Left hindlimb (tissue), 1 donor: ENCODE results near the gene VSIR.

Source experiments
- DNase-seq: peaks from one replicate; pipeline ENCODE4 v3.0.0-alpha.2; 2018

VSIR gene

DNA sequence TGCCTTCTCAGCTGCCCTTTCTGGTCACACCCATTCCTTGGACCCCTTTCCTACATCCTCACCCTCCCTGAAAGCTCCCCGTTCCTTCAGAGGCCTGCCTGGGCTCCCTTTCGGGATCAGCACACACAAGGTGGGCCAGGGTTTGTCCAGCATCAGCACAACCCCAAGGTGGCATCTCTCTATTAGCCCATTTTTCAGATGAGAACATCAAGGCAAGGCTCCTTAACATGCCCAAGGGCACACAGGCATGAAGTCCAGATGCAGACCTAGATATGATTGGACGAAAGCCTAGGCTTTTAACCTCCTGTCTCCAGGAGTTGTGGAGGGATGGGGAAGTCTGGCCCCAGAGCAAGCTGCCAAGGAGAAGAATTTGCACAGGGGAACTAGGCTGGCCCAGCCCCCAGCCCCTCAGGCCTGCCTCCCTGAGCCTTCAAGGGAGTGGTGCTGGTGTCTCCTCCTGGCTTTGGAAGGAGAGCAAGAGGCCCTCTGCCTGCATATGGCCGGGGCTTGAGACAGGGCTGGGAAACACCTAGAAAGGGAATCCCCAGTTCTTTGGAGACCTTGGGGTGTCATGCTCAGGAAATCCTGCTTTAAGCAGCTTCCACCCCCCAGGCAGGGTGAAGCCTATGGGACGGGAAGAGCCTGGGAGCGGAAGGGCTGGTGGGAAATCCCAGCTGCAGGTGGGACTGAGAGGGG lies 9.0 kb upstream of the VSIR start:
- DNase-seq, result peak; percentile 32

DNA sequence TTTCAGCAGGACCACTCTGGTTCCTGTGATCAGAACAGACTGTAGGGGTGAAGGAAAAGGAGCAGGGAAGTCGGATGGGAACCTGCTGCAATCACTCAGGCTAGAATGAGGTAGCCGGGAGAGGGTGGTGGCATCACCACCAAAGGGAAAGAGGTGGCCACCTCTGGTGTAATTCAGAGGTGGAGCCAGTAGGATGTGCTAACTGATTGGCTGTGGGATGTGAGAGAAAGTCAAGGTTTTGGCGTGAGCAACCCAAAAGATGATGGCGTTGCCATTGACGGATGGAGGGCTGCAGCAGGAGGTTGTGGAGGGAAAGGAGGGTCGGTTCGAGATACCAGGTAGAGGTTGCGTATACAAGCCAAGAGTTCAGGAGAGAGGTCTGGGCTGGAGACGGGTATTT lies 7.4 kb upstream of the VSIR start:
- DNase-seq, result peak; percentile 7

- peak; percentile 7 for DNase-seq
These were observed 6.8 kb upstream of the VSIR start for GRCh38 chr10:71780156-71780555.

DNA sequence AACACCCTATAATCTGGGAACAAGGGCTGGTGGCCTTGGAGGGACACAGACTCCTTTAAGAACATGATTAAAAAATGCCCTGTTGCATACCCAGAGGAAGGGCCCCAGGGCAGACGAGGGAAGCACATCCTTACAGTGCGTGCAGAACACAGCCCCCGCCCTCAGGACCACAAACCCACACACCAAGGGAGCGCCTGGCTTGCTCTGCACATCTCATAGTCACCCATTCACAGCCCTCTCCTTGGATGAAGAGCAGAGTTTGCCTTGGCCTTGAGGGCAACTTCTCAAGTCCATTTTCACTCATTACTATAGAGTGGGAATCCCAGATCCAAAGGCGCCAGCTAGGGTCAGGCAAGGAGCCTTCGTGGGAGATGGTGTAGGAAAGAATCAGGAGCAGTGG lies 6.3 kb upstream of the VSIR start:
- peak; percentile 12 for DNase-seq

- DNase-seq, result peak; percentile 7
These were observed 4.9 kb upstream of the VSIR start for GRCh38 chr10:71778071-71778825.

GRCh38 chr10:71777213-71777985 lies 4.1 kb upstream of the VSIR start:
- no peak for DNase-seq

DNA sequence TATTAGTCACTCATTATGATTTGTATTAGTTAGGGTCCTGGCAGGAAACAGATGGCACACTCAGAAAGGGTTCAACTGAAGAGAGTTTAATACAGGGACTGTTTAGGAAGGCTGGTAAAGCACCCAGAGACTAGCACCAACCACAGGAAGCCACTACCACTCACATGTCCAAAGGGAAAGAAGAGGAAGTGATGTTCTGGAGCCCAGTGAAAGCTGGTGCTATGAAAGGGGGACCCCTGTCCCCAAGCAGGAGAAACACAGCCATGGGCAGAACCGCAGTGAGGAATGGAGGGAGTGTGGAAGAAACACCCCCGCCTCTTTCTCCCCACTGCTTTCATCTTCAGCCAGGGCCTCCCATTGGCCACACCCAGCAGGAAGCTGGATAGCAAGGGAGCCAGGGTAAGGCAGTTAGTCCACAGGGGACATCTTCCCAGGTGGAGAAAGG lies 3.2 kb upstream of the VSIR start:
- DNase-seq, result peak; percentile 29

- DNase-seq, result peak; percentile 26
These were observed 1.8 kb upstream of the VSIR start for GRCh38 chr10:71774916-71775702.

DNA sequence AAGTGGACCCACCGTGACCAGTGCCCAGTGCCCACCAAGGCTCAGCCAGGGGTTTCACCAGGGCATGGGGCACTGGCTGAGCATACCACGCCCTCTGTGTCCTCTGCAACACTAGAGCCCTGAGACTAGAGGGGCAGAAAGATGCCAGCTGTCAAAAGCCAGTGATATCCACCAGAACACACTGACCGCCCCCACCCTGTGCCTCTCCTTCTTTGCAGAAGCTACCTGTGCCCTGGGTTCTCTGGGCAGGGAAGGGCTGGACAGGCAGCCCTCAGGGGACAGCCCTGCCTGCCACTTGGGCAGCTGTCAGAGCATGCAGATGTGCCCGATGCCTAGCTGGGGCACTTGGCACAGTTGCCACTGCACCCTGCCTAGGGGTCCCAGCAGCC lies 494 bp downstream of the VSIR start:
- DNase-seq, result peak; percentile 31

DNA sequence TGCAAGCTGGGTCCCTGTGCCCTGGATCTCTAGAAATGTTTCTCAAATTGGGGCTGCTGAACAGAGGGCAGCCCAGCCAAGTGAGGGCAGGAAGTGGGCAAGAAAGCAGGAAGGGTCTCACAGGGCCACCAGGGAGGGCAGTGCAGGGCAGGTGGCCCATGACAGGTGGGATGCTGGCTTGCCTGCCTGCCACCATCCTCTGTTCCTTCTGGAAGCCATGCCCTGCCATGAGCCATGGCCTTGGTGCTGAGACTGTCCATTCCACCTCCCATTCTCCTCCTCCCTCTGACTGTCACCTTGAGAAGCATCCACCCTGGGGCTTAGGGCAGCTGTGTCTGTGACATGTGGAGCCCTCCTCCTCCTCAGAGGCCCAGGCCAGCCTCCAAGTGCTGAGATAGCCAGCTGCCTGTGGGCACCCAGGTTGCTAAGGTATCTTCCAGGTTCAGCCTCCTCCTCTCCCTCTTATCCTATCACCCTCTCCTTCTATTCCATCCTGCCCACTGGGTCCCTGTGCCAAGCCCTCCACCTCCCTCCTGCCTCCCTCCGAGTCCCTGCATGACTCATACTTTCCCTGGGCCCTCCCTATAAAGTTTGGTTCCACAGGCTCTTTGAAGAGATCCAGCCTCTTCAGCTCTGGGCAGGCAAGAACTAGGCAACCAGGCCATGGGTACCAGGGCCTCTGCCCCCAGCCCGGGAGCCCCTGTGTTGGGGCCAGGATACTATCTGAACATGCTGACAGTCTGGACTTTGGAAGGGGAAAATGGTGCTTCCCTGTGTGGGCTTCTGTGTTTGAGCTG lies 1.3 kb downstream of the VSIR start:
- peak; percentile 55 for DNase-seq

DNA sequence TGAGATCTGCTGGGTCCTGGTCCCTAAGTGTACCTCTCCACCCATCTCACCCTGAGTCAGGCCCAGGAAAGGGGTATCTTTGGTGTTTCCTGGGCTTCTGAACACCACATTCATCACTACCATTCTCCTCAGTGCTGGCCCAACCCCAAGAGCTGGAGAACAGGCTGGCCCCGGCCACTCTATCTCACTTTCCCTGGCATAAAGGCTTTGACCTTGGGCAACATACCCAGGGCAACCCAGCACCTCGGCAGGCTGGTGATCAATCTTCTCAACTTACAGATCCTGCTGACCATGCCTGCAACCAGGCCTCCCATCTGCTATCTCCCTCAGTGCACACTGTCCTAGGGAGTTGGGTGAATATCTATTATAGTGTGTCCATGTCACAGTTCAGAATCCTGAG lies 2.1 kb downstream of the VSIR start:
- peak; percentile 12 for DNase-seq

GRCh38 chr10:71770789-71771188 lies 2.5 kb downstream of the VSIR start:
- peak; percentile 16 for DNase-seq

GRCh38 chr10:71770255-71770654 lies 3.1 kb downstream of the VSIR start:
- peak; percentile 24 for DNase-seq

- DNase-seq, result no peak
These were observed 4.0 kb downstream of the VSIR start for GRCh38 chr10:71769279-71769823.

DNA sequence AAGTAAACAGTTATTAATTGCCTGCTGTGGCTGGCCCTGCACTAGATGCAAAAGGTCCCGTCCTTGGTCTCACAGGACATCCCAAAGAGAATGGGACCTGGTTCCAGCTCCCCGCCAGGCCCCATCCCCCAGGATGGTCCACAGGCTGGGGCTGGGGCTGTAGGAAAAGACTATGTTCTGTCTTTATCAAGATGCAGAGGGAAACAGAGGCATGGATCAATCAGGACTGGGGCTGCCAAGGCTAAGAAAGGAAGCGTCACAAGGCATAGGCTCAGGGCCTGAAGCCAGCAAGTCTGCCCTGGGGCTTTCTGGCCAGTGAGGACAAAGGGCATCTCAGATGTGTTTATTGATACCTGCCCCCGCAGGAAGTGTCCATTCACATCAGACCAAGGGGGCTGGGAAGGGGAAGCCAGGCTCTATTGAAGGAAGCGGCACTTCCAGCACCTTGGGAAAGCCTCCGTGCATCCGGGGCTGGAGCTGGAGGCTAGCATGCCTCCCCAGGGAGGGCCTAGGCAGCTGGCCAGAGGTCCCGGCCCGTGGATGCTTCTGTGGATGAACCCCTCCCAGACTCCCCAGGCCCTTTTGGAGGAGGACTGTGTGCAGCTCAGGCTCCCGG lies 5.8 kb downstream of the VSIR start:
- no peak for DNase-seq

DNA sequence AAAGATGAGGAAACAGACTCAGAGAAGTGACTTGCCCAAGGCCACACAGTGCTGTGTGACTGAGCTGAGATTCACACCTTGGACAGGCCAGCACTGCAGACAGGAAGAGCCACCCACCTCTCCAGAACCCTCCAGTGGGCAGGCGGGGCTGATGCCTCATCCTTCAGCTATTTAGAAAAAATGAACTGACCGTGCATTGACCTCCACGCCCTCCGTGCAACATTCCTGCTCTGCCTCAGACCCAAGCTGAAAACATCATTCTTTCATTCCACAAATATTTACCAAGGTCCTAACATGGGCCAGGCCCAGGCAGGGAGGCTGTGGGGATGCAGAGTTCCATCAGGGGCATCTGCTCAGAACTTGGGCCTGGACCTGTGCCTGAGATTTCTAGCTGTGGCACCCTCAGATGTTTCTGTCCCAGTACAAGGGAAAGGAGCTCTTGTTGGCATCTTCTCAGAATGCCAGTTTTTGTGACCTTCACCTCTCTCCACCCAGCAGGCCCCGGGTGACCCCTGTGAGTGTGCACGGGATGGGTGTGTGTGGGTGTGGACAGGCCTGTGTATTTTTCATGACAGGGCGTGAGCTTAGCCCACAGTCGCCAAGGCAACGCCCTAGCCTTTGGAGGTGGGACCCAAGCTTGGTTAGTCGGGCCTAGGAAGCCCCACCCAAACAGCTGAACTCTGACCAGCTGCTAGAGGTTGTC lies 6.5 kb downstream of the VSIR start:
- peak; percentile 70 for DNase-seq

- DNase-seq, result no peak
These were observed 7.2 kb downstream of the VSIR start for GRCh38 chr10:71765906-71766716.

GRCh38 chr10:71765176-71765904 lies 8.0 kb downstream of the VSIR start:
- no peak for DNase-seq
